ENCODE measurements around the gene TMEM212.

DNA sequence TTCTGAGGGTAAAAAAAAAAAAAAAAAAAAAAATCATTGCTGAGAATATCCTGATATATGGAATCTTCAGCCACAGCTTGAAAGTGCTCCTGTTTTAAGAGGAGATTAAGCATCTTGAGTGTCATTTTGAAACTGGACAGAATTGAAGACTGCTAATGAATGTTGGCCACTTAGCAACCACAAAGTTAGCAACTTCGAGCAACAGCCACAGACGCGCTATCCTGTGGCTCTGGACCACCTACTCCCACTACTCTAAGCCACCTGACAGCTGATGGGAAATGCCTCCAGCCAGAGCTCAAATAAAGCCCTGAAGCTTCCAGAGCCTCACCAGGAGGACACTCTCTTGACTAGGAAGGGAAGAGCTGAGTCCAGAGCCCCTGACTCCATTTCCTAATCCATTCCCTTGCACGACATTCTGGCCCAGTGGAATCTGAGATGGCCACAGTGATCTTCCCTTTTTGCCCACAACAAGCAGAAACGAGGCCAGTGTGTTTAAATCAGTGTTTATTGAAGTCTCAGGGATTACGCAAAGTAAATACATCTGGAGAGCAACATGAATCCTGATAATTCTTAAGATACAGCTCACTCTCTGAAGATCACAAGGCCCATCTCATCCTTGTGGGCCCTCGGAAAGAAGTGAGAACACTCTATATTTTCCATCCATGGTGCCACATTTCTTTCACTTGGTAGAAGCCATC lies 58.6 kb downstream of the TMEM212 start:
- TF ChIP-seq POLR2AphosphoS5 (IDR thresholded peaks at IDR 0.05; ENCODE audit: low read depth, low read length) (no peak), POLR2A (IDR thresholded peaks at IDR 0.05; ENCODE audit: low read depth, low read length) (no peak)

Data from GM12892 (cell line).